H1 (cell line): ENCODE data around the gene PTH2R. TPM values are rescaled to one million over a fixed set of nuclear protein-coding genes. Genes with fewer than 3 reads are reported as not detected.

ENCODE experiments used
- CTCF ChIA-PET: fragments of 300-600 bp; sonication (Branson Sonifier 250); formaldehyde crosslinking; loops from one replicate; lab custom pipeline; 2021; ENCODE audit not compliant: partially characterized antibody; lab: Charles Lee
- POLR2A ChIA-PET: fragments of 300-600 bp; sonication (Branson Sonifier 250); formaldehyde crosslinking; loops from one replicate; lab custom pipeline; 2021; ENCODE audit warnings: inconsistent platforms; ENCODE audit not compliant: partially characterized antibody; lab: Charles Lee
- DNase-seq, 2 experiments: peaks; one replicate each; pipeline versions ENCODE4 v3.0.0 to v3.0.0-alpha.2; 2010 to 2022; ENCODE audit warnings: low spot score in 2 of 2, low read depth in 1 of 2, mixed read lengths in 1 of 2
- FAIRE-seq: peaks from 2 replicates; lab custom pipeline; 2011; peaks lifted over from hg19 to GRCh38; lab: Jason Lieb, UNC
- H2AFZ ChIP-seq: 2 replicates; pipeline ENCODE4 v1.8.1; 2012; ENCODE audit warnings: low read length, inconsistent platforms
- H2AK5ac ChIP-seq: 2 replicates; pipeline ENCODE4 v1.6.1; 2013; ENCODE audit warnings: low read depth, low read length
- H2BK120ac ChIP-seq: replicated peaks from 2 replicates; pipeline ENCODE3; 2013; ENCODE audit warnings: low read depth, low read length, inconsistent platforms
- H2BK12ac ChIP-seq: 2 replicates; pipeline ENCODE4 v1.6.1; 2013; ENCODE audit warnings: low read depth, low read length
- H2BK15ac ChIP-seq: 2 replicates; pipeline ENCODE4 v1.6.1; 2013; ENCODE audit warnings: low read length
- H2BK20ac ChIP-seq: 2 replicates; pipeline ENCODE4 v1.6.1; 2013; ENCODE audit warnings: low read length
- H2BK5ac ChIP-seq: 2 replicates; pipeline ENCODE4 v1.6.1; 2013; ENCODE audit warnings: low read depth, low read length
- H3K14ac ChIP-seq: 2 replicates; pipeline ENCODE4 v1.6.1; 2013; ENCODE audit warnings: inconsistent platforms; ENCODE audit not compliant: insufficient read length
- H3K18ac ChIP-seq: 2 replicates; pipeline ENCODE4 v1.6.1; 2013; ENCODE audit warnings: low read length; ENCODE audit errors: extremely low read depth
- H3K23ac ChIP-seq: 2 replicates; pipeline ENCODE4 v1.6.1; 2013; ENCODE audit warnings: inconsistent platforms; ENCODE audit not compliant: insufficient read length
- H3K23me2 ChIP-seq: 2 replicates; pipeline ENCODE4 v1.6.1; 2013; ENCODE audit warnings: low read depth, low read length
- H3K27ac ChIP-seq: 2 replicates; pipeline ENCODE4 v1.6.1; 2011; ENCODE audit warnings: low read depth, low read length, inconsistent platforms
- H3K27me3 ChIP-seq, 4 experiments: replicated peaks in 1 of 4; 1 replicate in 1 of 4; 2 replicates in 3 of 4; pipeline versions ENCODE4 v1.6.1 to v1.8.1; 2011 to 2013; ENCODE audit warnings: low read length in 3 of 4, mild to moderate bottlenecking in 3 of 4, inconsistent platforms in 2 of 4, mixed read lengths in 2 of 4, moderate library complexity in 1 of 4; ENCODE audit not compliant: control insufficient read depth in 3 of 4, insufficient read depth in 3 of 4; ENCODE audit errors: extremely low read depth in 1 of 4
- H3K36me3 ChIP-seq, 4 experiments: 2 replicates each; pipeline versions ENCODE4 v1.6.1 to v1.8.1; 2011 to 2013; ENCODE audit warnings: mild to moderate bottlenecking in 4 of 4, low read length in 3 of 4, moderate library complexity in 2 of 4, control low read depth in 1 of 4, inconsistent platforms in 1 of 4; ENCODE audit not compliant: insufficient read depth in 4 of 4, control insufficient read depth in 2 of 4
- H3K4ac ChIP-seq: replicated peaks from 2 replicates; pipeline ENCODE3; 2013; ENCODE audit warnings: low read length, low read depth, mixed read lengths, inconsistent platforms; ENCODE audit not compliant: insufficient read length
- H3K4me1 ChIP-seq, 4 experiments: replicated peaks in 1 of 4; 1 replicate in 1 of 4; 2 replicates in 3 of 4; pipeline versions ENCODE4 v1.6.1 to v1.8.1; 2011 to 2013; ENCODE audit warnings: low read length in 3 of 4, inconsistent platforms in 2 of 4, mixed read lengths in 1 of 4; ENCODE audit not compliant: insufficient read depth in 4 of 4, control insufficient read depth in 3 of 4
- H3K4me2 ChIP-seq, 2 experiments: 2 replicates each; pipeline versions ENCODE4 v1.6.1 to v1.8.1; 2011 to 2013; ENCODE audit warnings: low read depth in 2 of 2, low read length in 2 of 2, control low read depth in 1 of 2, inconsistent platforms in 1 of 2, mild to moderate bottlenecking in 1 of 2; ENCODE audit not compliant: insufficient read depth in 1 of 2
- H3K4me3 ChIP-seq, 4 experiments: fragments of 200-600, 300-600 bp in 1 of 4; sonication (generic), shearing (Covaris generic), sonication (Bioruptor Twin) in 1 of 4; 2 replicates each; pipeline versions ENCODE4 v1.5.1 to v1.8.1; 2011 to 2016; ENCODE audit warnings: low read length in 4 of 4, low read depth in 3 of 4, control low read depth in 2 of 4, inconsistent platforms in 2 of 4, mild to moderate bottlenecking in 2 of 4, mixed read lengths in 1 of 4, moderate library complexity in 1 of 4; ENCODE audit not compliant: insufficient read depth in 2 of 4; ENCODE audit errors: extremely low read depth in 1 of 4
- H3K56ac ChIP-seq: replicated peaks from 2 replicates; pipeline ENCODE3; 2013; ENCODE audit warnings: low read depth, mild to moderate bottlenecking, mixed read lengths, low read length, inconsistent platforms; ENCODE audit not compliant: insufficient read length
- H3K79me1 ChIP-seq: 2 replicates; pipeline ENCODE4 v1.6.1; 2013; ENCODE audit warnings: low read depth, low read length, control low read depth
- H3K79me2 ChIP-seq, 2 experiments: 2 replicates each; pipeline versions ENCODE4 v1.6.1 to v1.8.1; 2012 to 2013; ENCODE audit warnings: low read length in 2 of 2, mild to moderate bottlenecking in 2 of 2, inconsistent platforms in 1 of 2; ENCODE audit not compliant: insufficient read depth in 2 of 2, control insufficient read depth in 1 of 2
- H3K9ac ChIP-seq, 4 experiments: replicated peaks in 1 of 4; 1 replicate in 1 of 4; 2 replicates in 3 of 4; pipeline versions ENCODE4 v1.6.1 to v1.8.1; 2011 to 2013; ENCODE audit warnings: low read depth in 3 of 4, low read length in 3 of 4, control low read depth in 2 of 4, mild to moderate bottlenecking in 2 of 4, moderate library complexity in 2 of 4, inconsistent platforms in 1 of 4; ENCODE audit errors: extremely low read depth in 1 of 4
- H3K9me3 ChIP-seq, 2 experiments: 2 replicates each; pipeline versions ENCODE4 v1.6.1 to v1.8.1; 2012 to 2013; ENCODE audit warnings: mild to moderate bottlenecking in 2 of 2, moderate library complexity in 2 of 2, control low read depth in 1 of 2, inconsistent platforms in 1 of 2, low read depth in 1 of 2, low read length in 1 of 2, mixed read lengths in 1 of 2; ENCODE audit not compliant: insufficient read depth in 2 of 2
- H4K20me1 ChIP-seq, 2 experiments: replicated peaks in 1 of 2; 2 replicates each; pipeline versions ENCODE3 to v1.8.1; 2011 to 2013; ENCODE audit warnings: inconsistent platforms in 2 of 2, low read length in 2 of 2, mild to moderate bottlenecking in 1 of 2; ENCODE audit not compliant: insufficient read depth in 2 of 2, control insufficient read depth in 1 of 2
- H4K5ac ChIP-seq: 2 replicates; pipeline ENCODE4 v1.6.1; 2013; ENCODE audit warnings: low read length, low read depth, mixed read lengths, inconsistent platforms; ENCODE audit not compliant: insufficient read length
- H4K8ac ChIP-seq: 2 replicates; pipeline ENCODE4 v1.8.0; 2013; ENCODE audit warnings: mild to moderate bottlenecking, moderate library complexity, low read length, inconsistent platforms; ENCODE audit not compliant: insufficient read depth; ENCODE audit errors: extremely low read depth
- H4K91ac ChIP-seq: replicated peaks from 2 replicates; pipeline ENCODE3; 2013; ENCODE audit warnings: low read length, mixed read lengths, inconsistent platforms; ENCODE audit not compliant: insufficient read length
- ATF2 ChIP-seq: IDR thresholded peaks from 2 replicates; pipeline ENCODE4 v1.6.1; 2012; ENCODE audit warnings: low read length, inconsistent platforms
- BRCA1 ChIP-seq: IDR thresholded peaks from 2 replicates; pipeline ENCODE4 v1.6.1; 2012; ENCODE audit warnings: low read depth, low read length, improper control_type of control experiment
- CBX5 ChIP-seq: fragments of 300-800, 300-1000 bp; sonication (generic); IDR thresholded peaks from 2 replicates; pipeline ENCODE4 v1.7.1; 2016; ENCODE audit warnings: antibody characterized with exemption, low read length, low read depth
- CREB1 ChIP-seq: IDR thresholded peaks from 2 replicates; pipeline ENCODE4 v1.6.1; 2012; ENCODE audit warnings: inconsistent platforms
- KDM4A ChIP-seq: IDR thresholded peaks from one replicate; pipeline ENCODE4 v1.7.1; 2012; ENCODE audit warnings: low read depth, mild to moderate bottlenecking, moderate library complexity, low read length, inconsistent platforms; ENCODE audit not compliant: severe bottlenecking
- KDM5A ChIP-seq: fragments of 200-600 bp; IDR thresholded peaks from 2 replicates; pipeline ENCODE4 v1.7.1; 2012; ENCODE audit warnings: mild to moderate bottlenecking, low read length, inconsistent platforms, mixed read lengths
- MAFK ChIP-seq: IDR thresholded peaks from 2 replicates; pipeline ENCODE4 v1.6.1; 2012; ENCODE audit warnings: low read depth, mild to moderate bottlenecking, improper control_type of control experiment, low read length
- WGBS, 2 experiments: shearing (Covaris generic) in 1 of 2; methylation state at CpG; one replicate each; pipeline versions ENCODE4 v1.1.6 to v1.1.7; 2013 to 2015; ENCODE audit warnings: low lambda C conversion rate in 2 of 2, mixed read lengths in 2 of 2, inconsistent platforms in 1 of 2, low coverage in 1 of 2, missing lambda C conversion rate in 1 of 2; ENCODE audit not compliant: insufficient replicate concordance in 2 of 2, insufficient coverage in 1 of 2, insufficient read length in 1 of 2; ENCODE audit errors: extremely low coverage in 1 of 2, missing lambda C conversion rate in 1 of 2; 5-methylcytosine and 5-hydroxymethylcytosine counted together
- polyA plus RNA-seq, 7 experiments: library from polyadenylated mRNA; depleted of rRNA in 3 of 7; stranded (reverse) in 5 of 7; unstranded in 2 of 7; fragments of >200 nt in 5 of 7; fragments of 200-250 nt in 2 of 7; gene quantifications; 1 replicate in 5 of 7; 2 replicates in 1 of 7; 4 replicates in 1 of 7; pipeline versions ENCODE4 v1.2.1 to v1.2.3, GENCODE V29; 2011 to 2013; ENCODE audit warnings: missing spikeins in 2 of 7, mixed read lengths in 2 of 7
- total RNA-seq: library from RNA; stranded (reverse); fragmentation: NEBNext Ultra II Directional; extraction: Animal tissue kit (Norgen Biotek cat#: 25700); gene quantifications from 2 replicates; pipeline ENCODE4 v1.2.1, GENCODE V29; 2021
- TF ChIP-seq, protein P1 (sequence below): IDR thresholded peaks from 2 replicates; pipeline ENCODE4 v1.6.1; 2012; ENCODE audit warnings: inconsistent platforms

PTH2R gene
- total and polyA plus RNA-seq, 2 of the 8 experiments (the other 6 are each of a cell fraction or from before 2014, with no cell fraction given) = 0.19 to 0.38 TPM

DNA sequence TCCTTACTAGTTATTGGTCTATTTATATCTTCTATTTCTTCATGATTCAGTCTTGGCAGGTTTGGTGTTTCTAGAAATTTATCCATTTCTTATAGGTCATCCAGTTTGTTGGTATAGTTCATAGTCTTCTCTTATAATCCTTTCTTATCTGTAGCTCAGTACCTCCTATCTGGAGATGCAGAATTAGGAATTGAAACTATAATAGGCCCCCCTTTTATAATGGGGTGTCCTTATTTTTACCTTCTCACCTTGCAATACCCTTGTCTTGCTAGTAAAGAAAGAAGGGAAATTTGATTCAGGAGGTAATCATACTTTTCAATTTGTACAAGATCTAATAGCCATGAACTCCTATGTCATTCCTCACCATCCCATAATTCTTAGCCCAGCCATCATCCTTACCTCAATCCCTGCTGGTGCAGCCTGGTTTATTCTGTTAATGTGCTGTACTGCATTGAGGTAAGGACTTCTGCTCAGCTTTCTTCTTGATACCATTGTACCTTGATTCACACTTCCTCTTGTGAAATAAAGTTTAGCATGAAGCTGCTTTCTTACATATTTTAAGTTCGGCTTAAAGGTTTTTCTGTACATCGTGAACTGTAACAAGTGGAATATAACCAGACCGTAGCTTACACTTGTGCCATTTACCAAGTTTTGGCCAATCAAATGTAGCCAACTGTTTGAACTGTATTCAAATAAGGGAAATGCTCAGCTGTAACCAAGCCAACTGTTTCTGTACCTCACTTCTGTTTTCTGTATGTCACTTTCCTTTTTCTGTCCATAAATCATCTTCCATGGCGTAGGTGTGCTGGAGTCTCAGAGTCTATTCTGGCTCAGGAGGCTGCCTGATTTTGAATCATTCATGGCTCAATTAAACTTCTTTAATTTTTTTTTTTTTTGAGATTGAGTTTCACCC is 40.1 kb upstream of the PTH2R start:
- Histone ChIP-seq H3K18ac (no peak overlapping the region), H3K27ac (no peak overlapping the region), H2BK15ac (no peak overlapping the region), H4K5ac (no peak overlapping the region), H2AFZ (no peak overlapping the region), H3K9me3 (peaks cover 3 to 8% of the 10 kb centered on the region in 2 experiments; a peak in 2 of 4 replicates), H3K4me2 (no peak overlapping the region), H3K36me3 (no peaks in the 10 kb centered on the region), H4K20me1 (no peaks in the 10 kb centered on the region), H3K56ac (no peak overlapping the region), H2BK12ac (no peak overlapping the region), H2BK120ac (no peak overlapping the region), H3K79me2 (no peaks in the 10 kb centered on the region), H3K79me1 (no peaks in the 10 kb centered on the region), H3K23me2 (no peaks in the 10 kb centered on the region), H3K27me3 (no peaks in the 10 kb centered on the region), H3K23ac (no peak overlapping the region), H2BK20ac (no peak overlapping the region), H3K14ac (no peak overlapping the region), H4K91ac (no peak overlapping the region), H3K4me3 (no peak overlapping the region), H2BK5ac (no peak overlapping the region), H2AK5ac (no peak overlapping the region), H3K4ac (no peak overlapping the region), H3K4me1 (no peaks in the 10 kb centered on the region), H4K8ac (no peak overlapping the region), H3K9ac (no peak overlapping the region)
- TF ChIP-seq ATF2 (no peak), KDM4A (no peak), BRCA1 (no peak), KDM5A (no peak), MAFK (no peak), CREB1 (no peak), CBX5 (no peak)
- TF ChIP-seq, protein P1, sequence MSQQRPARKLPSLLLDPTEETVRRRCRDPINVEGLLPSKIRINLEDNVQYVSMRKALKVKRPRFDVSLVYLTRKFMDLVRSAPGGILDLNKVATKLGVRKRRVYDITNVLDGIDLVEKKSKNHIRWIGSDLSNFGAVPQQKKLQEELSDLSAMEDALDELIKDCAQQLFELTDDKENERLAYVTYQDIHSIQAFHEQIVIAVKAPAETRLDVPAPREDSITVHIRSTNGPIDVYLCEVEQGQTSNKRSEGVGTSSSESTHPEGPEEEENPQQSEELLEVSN = no peak
- DNase-seq = no peak
- ChIA-PET CTCF (no interaction called here), POLR2A (no interaction called here)
- WGBS, 2 experiments = 90% methylated on average over 4 of the region's 4 CpGs; no CpG with 5 or more reads in 1 of the 2 experiments
- no peak for FAIRE-seq
